Natural killer cell (primary cell): ENCODE data around the gene LDB2. TPM values are rescaled to one million over a fixed set of nuclear protein-coding genes. Genes with fewer than 3 reads are reported as not detected.

ENCODE experiments used
- ATAC-seq, 3 donors: fragments of 150-1000 bp in 2 of 3; fragments of 200-7000 bp in 1 of 3; cut with Tn5 transposase; 1 replicate in 1 of 3; 2 replicates in 2 of 3; pipeline ENCODE4 v1.10.0; 2021; ENCODE audit warnings: mild to moderate bottlenecking in 2 of 3, moderate library complexity in 2 of 3
- DNase-seq, 2 donors: peaks; one replicate each; pipeline versions ENCODE4 v3.0.0 to v3.0.0-alpha.2; 2013 to 2021; ENCODE audit warnings: mixed read lengths in 1 of 2
- H3K27ac ChIP-seq: one replicate; pipeline ENCODE4 v1.5.1; 2013; ENCODE audit warnings: mild to moderate bottlenecking, low read length
- H3K27me3 ChIP-seq: one replicate; pipeline ENCODE4 v1.6.1; 2013; ENCODE audit warnings: low read length; ENCODE audit not compliant: control insufficient read depth, insufficient read depth
- H3K36me3 ChIP-seq: one replicate; pipeline ENCODE4 v1.6.1; 2013; ENCODE audit warnings: low read length; ENCODE audit not compliant: control insufficient read depth, insufficient read depth
- H3K4me1 ChIP-seq: one replicate; pipeline ENCODE4 v1.6.1; 2013; ENCODE audit warnings: low read length; ENCODE audit not compliant: control insufficient read depth, insufficient read depth
- H3K4me3 ChIP-seq: one replicate; pipeline ENCODE4 v1.5.1; 2013; ENCODE audit warnings: low read length
- H3K9me3 ChIP-seq: one replicate; pipeline ENCODE4 v1.6.1; 2013; ENCODE audit warnings: low read length; ENCODE audit not compliant: control insufficient read depth, insufficient read depth
- H3K27ac Mint-ChIP-seq, 2 donors: one replicate each; pipeline ENCODE4 v1.8.0; 2022; ENCODE audit warnings: mild to moderate bottlenecking in 2 of 2, mixed read lengths in 2 of 2, moderate library complexity in 1 of 2
- H3K27me3 Mint-ChIP-seq, 2 donors: one replicate each; pipeline ENCODE4 v1.8.0; 2022; ENCODE audit warnings: low read depth in 2 of 2, mixed read lengths in 2 of 2
- H3K36me3 Mint-ChIP-seq: one replicate; pipeline ENCODE4 v1.8.0; 2022; ENCODE audit warnings: mixed read lengths
- H3K4me1 Mint-ChIP-seq, 2 donors: one replicate each; pipeline ENCODE4 v1.8.0; 2022; ENCODE audit warnings: mixed read lengths in 2 of 2
- H3K4me3 Mint-ChIP-seq: one replicate; pipeline ENCODE4 v1.8.0; 2022; ENCODE audit warnings: mild to moderate bottlenecking, moderate library complexity, mixed read lengths
- H3K9me3 Mint-ChIP-seq, 2 donors: one replicate each; pipeline ENCODE4 v1.8.0; 2022; ENCODE audit warnings: mixed read lengths in 2 of 2
- WGBS: methylation state at CpG from one replicate; pipeline ENCODE4 v1.1.7; 2013; ENCODE audit warnings: missing lambda C conversion rate; ENCODE audit not compliant: insufficient coverage; 5-methylcytosine and 5-hydroxymethylcytosine counted together
- intact Hi-C: fragments of 100-400 bp; cut with micrococcal nuclease; formaldehyde crosslinking; loops from one replicate; pipeline ENCODE4 v1.14.2; 2022
- total RNA-seq, 4 donors: library from RNA; stranded (reverse); fragments of 120-200 nt in 1 of 4; gene quantifications; one replicate each; pipeline versions ENCODE4 v1.2.3 to v1.2.4, GENCODE V29; 2013 to 2022
- TF ChIP-seq, protein P1 (sequence below): fragments of 200-600 bp; IDR thresholded peaks from one replicate; pipeline ENCODE4 v1.8.0; 2022; ENCODE audit warnings: antibody characterized with exemption

The LDB2 gene
- total RNA-seq, 3 donors from 2014 or later (not counting 1 experiment from before 2014, with no cell fraction given): 8.2 to 14.2 (median 13.6) TPM

DNA sequence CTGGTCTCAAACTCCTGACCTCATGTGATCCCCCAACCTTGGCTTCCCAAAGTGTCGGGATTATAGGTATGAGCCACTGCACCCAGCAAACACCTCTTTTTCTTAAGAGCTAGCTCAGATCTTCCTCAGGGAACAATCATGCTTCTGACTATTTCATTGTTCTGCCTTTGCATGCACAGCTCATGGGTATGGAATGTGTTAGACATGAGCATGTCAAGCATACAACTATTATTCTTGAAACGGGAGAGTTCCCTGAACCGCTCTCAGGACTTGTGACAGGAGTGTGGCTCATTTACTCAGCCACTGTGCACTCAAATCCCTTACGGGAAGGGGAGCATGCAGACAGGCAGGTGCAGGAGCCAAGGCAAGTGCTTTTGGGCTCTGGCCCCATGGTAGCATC is 440.5 kb downstream of the LDB2 start:
- Mint-ChIP-seq H3K4me1 (no peaks in the 10 kb centered on the region), H3K9me3 (no peaks in the 10 kb centered on the region), H3K27ac (no peak overlapping the region), H3K27me3 (peaks cover 7 to 8% of the 10 kb centered on the region in 2 donors), H3K36me3 (no peaks in the 10 kb centered on the region), H3K4me3 (no peak overlapping the region)
- 96% methylated on average over 4 of the region's 4 CpGs for whole genome bisulfite sequencing
- no peaks in the 10 kb centered on the region for H3K9me3 ChIP-seq
- no peaks in the 10 kb centered on the region for H3K27me3 ChIP-seq
- H3K4me1 ChIP-seq: no peaks in the 10 kb centered on the region
- no peak overlapping the region for H3K27ac ChIP-seq
- TF ChIP-seq, protein P1, sequence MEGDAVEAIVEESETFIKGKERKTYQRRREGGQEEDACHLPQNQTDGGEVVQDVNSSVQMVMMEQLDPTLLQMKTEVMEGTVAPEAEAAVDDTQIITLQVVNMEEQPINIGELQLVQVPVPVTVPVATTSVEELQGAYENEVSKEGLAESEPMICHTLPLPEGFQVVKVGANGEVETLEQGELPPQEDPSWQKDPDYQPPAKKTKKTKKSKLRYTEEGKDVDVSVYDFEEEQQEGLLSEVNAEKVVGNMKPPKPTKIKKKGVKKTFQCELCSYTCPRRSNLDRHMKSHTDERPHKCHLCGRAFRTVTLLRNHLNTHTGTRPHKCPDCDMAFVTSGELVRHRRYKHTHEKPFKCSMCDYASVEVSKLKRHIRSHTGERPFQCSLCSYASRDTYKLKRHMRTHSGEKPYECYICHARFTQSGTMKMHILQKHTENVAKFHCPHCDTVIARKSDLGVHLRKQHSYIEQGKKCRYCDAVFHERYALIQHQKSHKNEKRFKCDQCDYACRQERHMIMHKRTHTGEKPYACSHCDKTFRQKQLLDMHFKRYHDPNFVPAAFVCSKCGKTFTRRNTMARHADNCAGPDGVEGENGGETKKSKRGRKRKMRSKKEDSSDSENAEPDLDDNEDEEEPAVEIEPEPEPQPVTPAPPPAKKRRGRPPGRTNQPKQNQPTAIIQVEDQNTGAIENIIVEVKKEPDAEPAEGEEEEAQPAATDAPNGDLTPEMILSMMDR: no peak
- intact Hi-C loops: no loop called here
- DNase-seq: no peak
- H3K4me3 ChIP-seq: no peak overlapping the region
- no peak for ATAC-seq
- H3K36me3 ChIP-seq: no peaks in the 10 kb centered on the region
